NCI-H1694 treated with DMSO at 0.1 percent for 48 hours (cell line): ENCODE measurements around the gene CMSS1.
A peak's percentile ranks its signal among the peaks of the same experiment; 100 is the strongest.
"Not testable (repeated sequence)": the region's sequence is repeated elsewhere in the genome, so short reads cannot be mapped to it uniquely, and the experiment has no call there.

ENCODE experiments used
- DNase-seq: peaks from one replicate; lab custom pipeline; 2025; lab: John Stamatoyannopoulos, UW

The CMSS1 gene

GRCh38 chr3:99818818-99819217 is 1.2 kb downstream of the CMSS1 start:
- no peak for DNase-seq

DNA sequence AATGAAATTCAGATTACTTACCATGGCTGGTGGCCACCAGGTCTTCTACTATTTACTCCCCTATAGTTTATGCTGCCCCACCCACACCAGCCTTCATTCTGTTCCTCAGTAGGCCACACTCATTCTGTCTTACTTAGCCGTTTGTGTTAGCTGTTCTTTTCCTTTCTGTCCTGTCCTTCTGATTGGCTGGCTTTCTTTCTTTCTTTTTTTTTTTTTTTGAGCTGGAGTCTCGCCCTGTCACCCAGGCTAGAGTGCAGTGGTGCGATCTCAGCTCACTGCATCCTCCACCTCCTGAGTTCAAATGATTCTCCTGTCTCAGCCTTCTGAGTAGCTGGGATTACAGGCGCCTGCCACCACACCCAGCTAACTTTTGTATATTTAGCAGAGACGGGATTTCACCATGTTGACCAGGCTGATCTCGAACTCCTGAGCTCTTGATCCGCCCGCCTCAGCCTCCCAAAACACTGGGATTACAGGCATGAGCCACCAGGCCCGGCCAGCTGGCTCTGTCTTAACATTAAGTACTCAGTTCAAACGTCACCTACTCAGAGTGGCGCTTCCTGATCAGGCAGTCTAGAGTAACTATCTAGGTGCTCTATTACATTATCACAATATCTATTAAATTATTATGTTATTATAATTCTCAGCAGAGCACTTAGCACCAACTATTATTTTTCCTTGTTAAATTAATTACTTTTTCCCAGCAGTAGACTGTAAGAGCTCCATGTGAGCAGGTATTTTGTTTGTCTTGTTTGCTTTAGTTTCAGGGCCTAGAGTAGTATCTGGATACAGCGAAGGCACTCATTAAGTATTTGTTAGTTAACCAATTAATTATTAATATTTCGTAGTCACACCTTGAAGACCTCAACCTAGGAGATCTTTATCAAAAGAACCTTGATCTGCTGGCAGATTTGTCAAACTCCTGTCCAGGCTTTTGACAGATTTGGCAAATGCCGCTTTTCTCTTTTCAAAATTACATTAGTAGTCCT is 6.4 kb downstream of the CMSS1 start:
- no peak for DNase-seq

GRCh38 chr3:99825004-99825640 is 7.5 kb downstream of the CMSS1 start:
- no peak for DNase-seq

- no peak for DNase-seq
These were observed 12.2 kb downstream of the CMSS1 start for GRCh38 chr3:99829844-99830243.

GRCh38 chr3:99833617-99834205 is 16.0 kb downstream of the CMSS1 start:
- no peak for DNase-seq

GRCh38 chr3:99834211-99834957 is 16.7 kb downstream of the CMSS1 start:
- no peak for DNase-seq

DNA sequence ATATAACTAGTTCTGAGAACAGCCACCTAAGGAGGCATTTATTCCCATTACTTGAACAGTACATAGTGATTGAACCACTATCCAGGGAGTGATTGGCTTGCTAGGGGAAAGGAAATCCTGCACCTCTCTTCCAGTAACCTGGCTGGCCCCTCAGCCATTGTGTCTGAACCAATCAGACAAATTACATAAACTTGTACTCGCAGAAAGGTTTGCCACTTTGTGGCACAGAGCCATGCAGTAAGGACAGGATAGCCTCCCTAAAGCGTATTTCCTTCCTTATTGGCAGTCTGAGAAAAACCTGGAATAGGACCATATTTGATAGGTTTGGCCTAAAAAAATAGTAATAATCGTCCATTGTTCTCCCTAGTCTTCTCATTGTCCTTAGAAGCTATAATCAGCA is 19.0 kb downstream of the CMSS1 start:
- DNase-seq, result no peak

GRCh38 chr3:99837715-99838114 is 20.1 kb downstream of the CMSS1 start:
- no peak for DNase-seq

- DNase-seq, result no peak
These were observed 21.1 kb downstream of the CMSS1 start for GRCh38 chr3:99838755-99839154.

- DNase-seq, result no peak
These were observed 22.0 kb downstream of the CMSS1 start for GRCh38 chr3:99839613-99840012.

- not testable (repeated sequence) for DNase-seq
These were observed 24.3 kb downstream of the CMSS1 start for GRCh38 chr3:99841949-99842348.

- peak; percentile 68 for DNase-seq
These were observed 25.3 kb downstream of the CMSS1 start for GRCh38 chr3:99842826-99843589.

DNA sequence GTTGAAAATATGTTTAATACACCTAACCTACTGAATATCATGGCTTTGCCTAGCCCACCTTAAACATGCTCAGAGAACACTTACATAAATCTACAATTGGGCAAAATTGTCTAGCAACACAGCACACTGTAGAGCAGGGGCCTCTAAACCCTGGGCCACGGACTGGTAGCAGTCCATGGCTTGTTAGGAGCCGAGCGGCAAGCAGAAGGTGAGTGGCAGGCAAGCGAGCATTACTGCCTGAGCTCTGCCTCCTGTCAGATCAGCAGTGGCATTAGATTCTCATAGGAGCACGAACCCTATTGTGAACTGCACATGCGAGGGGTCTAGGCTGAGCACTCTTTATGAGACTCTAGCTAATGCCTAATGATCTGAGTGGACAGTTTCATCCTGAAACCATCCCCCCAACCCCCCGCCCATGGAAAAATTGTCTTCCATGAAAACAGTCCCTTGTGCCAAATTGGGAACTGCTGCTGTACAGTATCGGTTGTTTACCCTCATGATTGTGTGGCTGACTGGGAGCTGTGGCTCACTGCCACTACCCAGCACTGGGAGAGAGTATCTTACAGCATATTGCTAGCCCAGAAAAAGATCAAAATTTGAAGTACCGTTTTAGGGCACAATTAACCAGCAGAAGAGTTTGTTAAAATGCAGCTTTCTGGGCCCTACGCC is 26.1 kb downstream of the CMSS1 start:
- DNase-seq, result no peak

DNA sequence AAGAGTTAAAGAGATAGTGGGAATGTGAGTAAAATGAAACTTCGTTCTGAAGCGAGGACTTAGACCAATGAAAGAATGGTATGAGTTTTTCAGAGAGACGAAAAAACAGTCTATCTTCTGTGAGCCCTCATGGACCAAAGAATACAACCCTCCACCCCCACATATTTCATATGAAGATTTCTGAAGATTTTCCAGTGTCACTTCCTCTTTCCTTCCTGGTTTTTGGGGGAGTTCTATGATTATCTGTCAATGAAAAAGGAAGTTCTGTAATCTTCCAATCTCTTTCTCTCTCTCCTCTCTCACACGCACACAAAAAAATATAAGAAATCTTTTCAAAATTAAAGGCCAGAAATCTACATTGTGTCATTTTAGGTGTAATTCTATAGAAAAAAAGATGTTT is 27.7 kb downstream of the CMSS1 start:
- no peak for DNase-seq

DNA sequence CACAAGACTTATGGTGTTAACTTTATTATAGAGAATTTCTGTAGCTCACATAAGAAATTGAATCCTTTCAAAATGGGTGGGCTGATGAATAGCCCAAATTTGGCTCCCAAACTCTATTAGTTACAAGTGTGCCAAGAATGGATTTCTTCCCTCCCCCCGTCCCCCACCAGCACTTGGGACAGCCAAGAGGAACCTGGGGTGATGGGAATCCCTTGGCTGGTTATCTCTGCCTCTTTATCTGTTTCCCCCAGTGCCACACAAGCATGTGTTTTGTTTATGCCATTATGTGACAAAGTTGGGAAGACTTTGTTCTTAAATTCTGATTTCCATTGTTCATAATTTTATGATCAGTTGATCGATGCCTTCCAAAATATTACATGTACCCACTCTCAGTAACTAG is 28.3 kb downstream of the CMSS1 start:
- DNase-seq, result no peak

DNA sequence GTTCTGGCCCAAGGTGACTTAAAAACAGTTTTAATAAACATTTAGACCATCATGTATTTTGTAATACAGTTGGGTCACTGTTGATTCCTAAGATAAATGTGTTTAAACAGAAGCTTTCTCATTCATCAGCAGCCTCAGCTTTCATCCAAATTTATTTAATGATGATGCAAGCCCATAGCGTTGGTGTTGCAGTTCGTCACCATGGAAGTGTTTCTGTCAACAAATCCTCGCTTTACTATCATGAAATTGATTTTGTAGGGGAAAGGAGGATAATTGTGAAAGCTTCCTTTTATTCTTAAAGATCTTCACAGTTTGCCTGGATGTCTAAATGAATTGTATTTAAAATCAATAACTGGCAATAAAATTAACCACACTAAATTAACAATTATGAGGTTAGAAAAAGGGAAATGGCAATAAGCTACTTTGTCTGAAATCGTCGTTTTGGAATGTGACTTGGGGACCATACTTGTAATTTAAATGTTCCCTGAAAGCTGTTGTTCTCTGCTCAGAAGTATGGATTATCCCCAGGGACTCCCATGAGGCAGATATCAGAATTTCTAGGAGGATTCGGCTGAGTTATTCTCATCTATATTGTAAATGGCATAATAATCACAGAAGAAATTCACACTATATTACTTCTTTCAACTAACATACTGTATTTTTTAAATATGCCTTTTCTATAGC is 29.0 kb downstream of the CMSS1 start:
- DNase-seq, result no peak

DNA sequence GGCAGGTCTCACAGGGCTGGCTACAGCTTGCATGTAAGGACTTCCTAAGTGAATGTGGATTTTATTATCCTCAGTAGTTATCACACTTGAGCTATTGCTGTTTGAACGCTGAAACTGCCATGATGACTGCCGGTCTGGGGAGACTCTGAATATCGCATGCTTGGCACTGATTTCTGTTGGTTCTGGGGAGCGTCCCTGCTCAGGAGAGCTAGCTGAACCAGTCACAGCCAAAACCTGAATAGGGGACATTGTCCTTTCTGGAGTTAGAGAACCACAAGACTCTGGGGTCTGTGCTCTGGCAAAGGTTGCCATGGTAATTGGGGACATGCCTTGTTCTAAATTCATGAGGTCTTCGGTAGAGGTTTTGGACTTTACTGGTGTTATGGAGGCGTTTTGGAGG is 30.8 kb downstream of the CMSS1 start:
- DNase-seq, result no peak

DNA sequence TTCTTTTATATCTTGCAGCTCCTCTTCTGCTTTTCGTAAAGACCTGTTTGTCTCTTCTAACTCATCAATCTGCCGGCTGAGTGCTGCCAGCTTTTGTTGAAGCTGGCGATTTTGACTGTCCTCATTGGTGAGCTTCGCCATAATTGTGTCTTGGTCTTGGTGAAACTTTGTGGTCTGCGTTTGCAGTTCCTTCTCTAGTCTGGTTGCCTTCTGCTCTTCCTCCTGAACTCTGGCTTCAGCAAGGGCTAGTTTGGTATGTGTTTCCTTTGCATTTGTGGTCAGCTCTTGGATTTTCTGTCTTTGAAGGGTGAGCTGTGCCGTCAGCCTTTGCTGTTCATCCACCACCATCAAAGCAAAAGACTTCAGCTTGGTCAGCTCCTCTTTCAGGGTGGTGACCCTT is 32.9 kb downstream of the CMSS1 start:
- DNase-seq, result no peak

- DNase-seq, result no peak
These were observed 34.3 kb downstream of the CMSS1 start for GRCh38 chr3:99851955-99852354.

DNA sequence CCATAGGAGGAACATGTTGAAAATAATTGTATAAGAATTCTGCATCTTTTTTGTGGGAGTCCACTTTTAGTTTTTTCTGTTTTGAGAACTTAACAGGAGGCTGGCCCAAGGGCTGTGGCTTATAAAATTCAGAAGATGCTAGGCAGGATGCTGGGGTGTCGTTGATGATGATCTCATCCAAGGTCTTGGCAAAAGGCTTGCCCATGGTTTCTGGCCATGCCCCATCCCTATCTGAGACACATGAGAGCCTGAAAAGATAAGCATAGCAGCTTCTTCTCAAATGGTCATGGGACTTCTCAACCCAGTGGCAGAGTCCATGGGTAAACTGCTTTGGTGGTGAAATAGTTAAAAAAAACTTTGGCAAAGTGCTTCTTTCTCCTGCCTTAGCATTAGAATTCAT is 35.2 kb downstream of the CMSS1 start:
- DNase-seq, result no peak
